A549 treated with AZD2906 at 1 μM for 4 hours (cell line): ENCODE data around the gene PRR14L. TPM values are rescaled to one million over a fixed set of nuclear protein-coding genes. Genes with fewer than 3 reads are reported as not detected.

ENCODE experiments used
- total RNA-seq: library from RNA; stranded (reverse); fragments of 200-300 nt; extraction: Qiagen RNA extraction; gene quantifications from 5 replicates; pipeline ENCODE4 v1.2.3, GENCODE V29; 2022

The PRR14L gene
- 5.2 to 6.9 TPM (median 5.7 TPM) in 5 replicates for total RNA-seq

DNA sequence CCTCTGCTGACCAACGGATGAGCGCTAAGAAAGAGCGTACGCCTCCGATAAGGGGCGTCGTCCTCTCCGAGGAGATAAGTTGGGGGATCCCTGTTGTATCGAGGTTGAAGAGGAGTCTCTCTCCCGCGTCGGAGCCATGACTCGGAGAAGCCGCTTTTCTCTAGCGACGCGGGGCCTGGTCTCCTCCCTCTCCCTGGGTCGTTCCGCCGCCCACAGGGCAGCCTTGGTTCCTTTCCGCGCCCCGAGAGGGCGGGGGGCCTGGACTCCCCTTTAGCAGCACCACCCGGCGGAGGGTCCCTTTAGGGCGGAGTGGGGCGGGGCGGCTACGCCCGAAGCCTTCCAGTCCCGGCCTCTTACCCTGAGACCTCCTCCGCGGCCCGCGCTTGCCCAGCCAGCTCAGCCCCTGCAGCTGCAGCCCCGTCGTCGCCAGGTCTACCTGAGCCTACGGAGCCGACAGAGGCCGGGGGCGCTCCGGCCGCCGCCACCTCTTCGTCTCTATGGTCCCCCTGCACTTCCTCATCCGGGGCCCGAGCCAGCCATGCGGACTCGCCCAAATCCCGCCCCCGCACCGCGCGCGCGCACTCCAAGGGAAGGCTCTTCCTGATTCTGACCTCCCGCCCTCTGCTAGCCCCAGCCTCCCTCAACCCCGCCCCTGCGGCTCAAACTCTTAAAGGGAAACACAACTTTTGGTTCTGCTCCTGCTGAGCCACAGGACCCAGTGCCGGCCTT, at the start of gene PRR14L:
TSS of gene PRR14L (minus strand) at position 497 of the 729 bp plus-strand sequence. CDS start 11,272 bp downstream, outside the sequence.

DNA sequence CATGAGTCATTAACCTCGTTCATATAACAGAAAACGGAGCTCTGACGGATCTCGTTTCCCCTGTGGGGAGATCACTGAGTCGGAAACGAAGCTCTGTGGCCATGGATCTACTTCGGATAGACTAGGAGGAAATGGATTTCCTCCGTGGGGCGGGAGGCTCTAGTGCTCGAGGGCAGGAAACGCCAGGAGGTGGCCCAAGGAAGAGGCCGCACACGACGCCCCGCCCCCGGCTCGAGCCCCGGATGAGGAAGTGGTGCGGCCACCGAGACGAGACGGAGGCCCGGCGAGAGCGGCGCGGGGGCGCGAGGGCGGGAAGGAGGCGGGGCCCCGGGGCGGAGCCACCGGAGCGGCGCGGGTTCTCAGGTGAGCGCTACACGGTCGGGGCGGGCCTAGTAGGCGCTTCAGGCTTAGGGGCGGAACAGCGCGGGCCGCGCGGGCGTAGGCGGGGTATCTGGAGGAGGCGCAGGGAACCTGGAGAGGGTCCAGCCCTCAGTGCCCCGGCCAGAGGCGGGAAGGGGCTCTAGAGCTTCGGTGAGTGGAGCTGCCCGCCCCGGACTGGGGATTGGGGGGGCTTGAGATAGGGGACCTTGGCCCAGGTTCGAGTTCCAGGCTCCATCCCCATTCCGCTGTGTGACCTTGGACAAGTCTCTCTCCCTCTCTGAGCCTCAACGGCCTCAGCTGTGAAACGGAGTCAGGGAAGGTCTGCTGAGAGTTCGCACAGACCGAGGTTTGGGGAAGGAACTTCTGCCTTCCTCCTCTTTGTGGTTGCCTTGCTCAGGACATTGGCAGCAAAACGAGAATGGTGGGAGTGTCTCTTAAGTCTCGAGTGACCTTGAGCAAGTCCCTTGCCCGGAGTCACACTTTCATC, 3.9 kb upstream of the PRR14L start, which contains the start of gene DEPDC5:
TSS of gene DEPDC5 (plus strand) at position 386 of the 868 bp plus-strand sequence. CDS start 903 bp downstream, outside the sequence.

GRCh38 chr22:31661851-31662667, 87.9 kb downstream of the PRR14L start, which contains the start of gene PISD:
Gene PISD, minus strand, starts transcription at chr22:31662215. Its CDS starts 7 bp downstream, at chr22:31662208.

Other genes with a start within 250 kb of the PRR14L start
- gene PISD, start 87.9 kb downstream of the PRR14L start, total RNA-seq: 25.5 to 28.9 TPM (median 28.2 TPM) in 5 replicates
- 2.8 to 5.3 TPM (median 4.7 TPM) in 5 replicates for gene DEPDC5, start 3.9 kb upstream of the PRR14L start, total RNA-seq
- gene YWHAH, start 194.4 kb upstream of the PRR14L start, total RNA-seq: 130 to 147 TPM (median 142 TPM) in 5 replicates